ES-I3 (cell line): Measurements from ENCODE around the gene TAF5L.
"Not testable (repeated sequence)": the region's sequence is repeated elsewhere in the genome, so short reads cannot be mapped to it uniquely, and the experiment has no call there.

Experiments
- H3K36me3 ChIP-seq: 2 replicates; pipeline ENCODE4 v1.6.1; 2013; ENCODE audit warnings: mild to moderate bottlenecking, low read length, control low read depth, moderate library complexity; ENCODE audit not compliant: insufficient read depth
- H3K4me1 ChIP-seq: 2 replicates; pipeline ENCODE4 v1.6.1; 2013; ENCODE audit warnings: mild to moderate bottlenecking, control low read depth, low read length; ENCODE audit not compliant: insufficient read depth
- H3K9ac ChIP-seq: 2 replicates; pipeline ENCODE4 v1.6.1; 2013; ENCODE audit warnings: low read depth, mild to moderate bottlenecking, low read length, moderate library complexity
- H3K9me3 ChIP-seq: 2 replicates; pipeline ENCODE4 v1.6.1; 2013; ENCODE audit warnings: mild to moderate bottlenecking, low read length, moderate library complexity; ENCODE audit not compliant: control insufficient read depth, insufficient read depth

The TAF5L gene

DNA sequence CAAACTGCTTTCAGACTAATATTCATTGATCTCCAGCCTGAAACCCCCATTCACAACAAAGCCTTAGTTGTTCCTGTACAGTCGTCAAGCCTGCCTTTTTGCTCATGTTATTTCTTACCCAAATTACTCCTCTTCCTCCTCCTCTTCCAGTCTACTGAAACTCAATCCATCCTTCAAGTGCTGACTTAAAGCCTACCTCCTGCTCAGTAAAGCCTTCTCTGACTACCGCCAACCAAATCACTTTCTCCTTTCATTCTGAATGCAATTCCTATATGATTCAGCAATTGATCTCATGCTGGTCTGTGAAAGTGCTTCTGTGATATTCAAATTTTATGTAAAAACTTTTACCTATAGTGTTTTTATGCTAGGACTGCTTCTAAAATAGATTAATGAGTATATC, 18.6 kb downstream of the TAF5L start:
- H3K9me3 ChIP-seq: no peaks in the 10 kb centered on the region
- peaks cover 4% of the 10 kb centered on the region for H3K36me3 ChIP-seq
- no peak overlapping the region for H3K9ac ChIP-seq
- H3K4me1 ChIP-seq: no peaks in the 10 kb centered on the region

DNA sequence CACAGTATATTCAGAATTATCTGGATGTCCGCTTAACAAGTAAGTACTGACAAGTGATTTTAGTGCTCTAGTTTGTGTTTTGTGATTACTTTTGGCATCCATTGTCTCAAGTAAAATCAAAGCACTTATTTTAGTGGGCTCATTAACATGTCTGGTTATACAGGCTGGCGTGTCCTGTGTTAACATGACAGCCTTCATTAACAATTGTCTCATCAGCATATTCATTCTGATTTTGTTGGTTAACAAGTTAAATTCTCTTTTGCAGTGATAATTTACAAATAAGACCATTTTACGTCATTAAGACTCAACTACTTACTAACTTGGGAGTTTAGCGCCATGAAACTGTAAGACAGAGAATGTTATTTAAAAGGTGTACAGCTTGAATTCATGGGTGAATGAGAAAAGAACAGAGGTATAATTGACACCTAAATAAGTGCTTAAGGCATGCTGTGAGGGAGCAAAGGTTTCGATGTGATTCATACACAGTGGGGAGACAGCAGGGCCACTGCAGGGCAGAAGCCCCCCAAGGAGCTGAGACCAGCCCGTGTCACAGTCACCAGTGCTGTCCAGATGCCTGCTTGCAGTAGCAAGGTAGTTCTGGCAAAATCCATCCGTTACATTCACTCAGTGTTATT, 22.4 kb downstream of the TAF5L start:
- peaks cover 7% of the 10 kb centered on the region; the same call in 1 of the 2 replicates for H3K4me1 ChIP-seq
- no peaks in the 10 kb centered on the region for H3K9me3 ChIP-seq
- peaks cover 3% of the 10 kb centered on the region for H3K36me3 ChIP-seq
- H3K9ac ChIP-seq: no peak overlapping the region

DNA sequence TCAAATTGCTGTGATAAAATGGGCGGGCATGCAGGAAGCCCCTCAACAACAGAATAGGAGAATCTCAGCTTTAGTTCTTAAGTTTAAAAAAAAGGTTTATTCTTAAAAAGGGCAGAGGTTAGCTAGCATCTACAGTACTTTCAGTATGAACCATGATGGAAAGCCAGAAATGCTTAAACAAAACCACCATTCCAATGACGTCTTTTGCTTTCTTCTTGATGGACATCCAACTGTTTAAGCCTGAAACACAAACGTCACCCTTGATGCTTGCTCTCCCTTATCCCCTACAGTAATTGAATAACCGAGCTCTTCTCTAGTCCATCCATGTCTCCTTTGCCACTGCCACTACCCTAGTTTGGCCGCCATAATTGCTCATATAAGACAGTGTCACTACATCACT, 25.7 kb downstream of the TAF5L start:
- no peaks in the 10 kb centered on the region for H3K9me3 ChIP-seq
- H3K9ac ChIP-seq: no peak overlapping the region
- peaks cover 7% of the 10 kb centered on the region; the same call in 1 of the 2 replicates for H3K4me1 ChIP-seq
- peaks cover 3% of the 10 kb centered on the region for H3K36me3 ChIP-seq

DNA sequence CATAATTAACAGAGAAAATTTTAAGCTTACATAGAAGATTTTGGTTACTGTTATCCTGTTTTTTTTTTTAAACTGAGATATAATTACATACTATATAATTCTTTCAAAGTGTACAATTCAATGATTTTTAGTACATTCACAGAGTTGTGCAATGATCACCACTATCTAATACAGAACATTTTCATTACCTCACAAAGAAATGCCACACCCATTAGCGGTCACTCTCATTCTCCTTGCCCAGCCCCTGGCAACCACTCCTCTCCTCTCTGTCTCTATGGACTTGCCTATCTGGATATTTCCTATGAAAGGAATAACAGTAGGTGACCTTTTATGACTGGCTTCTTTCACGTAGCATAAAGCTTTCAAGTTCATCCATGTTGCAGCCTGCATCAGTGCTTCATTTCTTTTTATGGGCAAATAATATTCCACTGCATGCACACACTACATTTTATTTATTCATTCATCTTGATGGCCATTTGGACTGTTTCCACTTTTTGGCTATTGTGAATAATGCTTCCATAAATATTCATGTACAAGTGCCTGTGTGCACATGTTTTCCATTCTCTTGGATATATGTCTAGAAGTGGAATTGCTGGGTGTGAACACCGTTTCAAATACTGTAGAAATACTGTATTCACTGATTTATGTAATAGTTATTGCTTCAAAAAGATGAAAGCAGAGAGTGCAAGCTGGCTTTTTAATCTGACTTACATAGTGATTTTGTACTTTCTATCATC, 26.5 kb downstream of the TAF5L start:
- Histone ChIP-seq H3K9me3 (no peaks in the 10 kb centered on the region), H3K9ac (no peak overlapping the region), H3K4me1 (peaks cover 7% of the 10 kb centered on the region; the same call in 1 of the 2 replicates), H3K36me3 (peaks cover 6% of the 10 kb centered on the region; the same call in 1 of the 2 replicates)

DNA sequence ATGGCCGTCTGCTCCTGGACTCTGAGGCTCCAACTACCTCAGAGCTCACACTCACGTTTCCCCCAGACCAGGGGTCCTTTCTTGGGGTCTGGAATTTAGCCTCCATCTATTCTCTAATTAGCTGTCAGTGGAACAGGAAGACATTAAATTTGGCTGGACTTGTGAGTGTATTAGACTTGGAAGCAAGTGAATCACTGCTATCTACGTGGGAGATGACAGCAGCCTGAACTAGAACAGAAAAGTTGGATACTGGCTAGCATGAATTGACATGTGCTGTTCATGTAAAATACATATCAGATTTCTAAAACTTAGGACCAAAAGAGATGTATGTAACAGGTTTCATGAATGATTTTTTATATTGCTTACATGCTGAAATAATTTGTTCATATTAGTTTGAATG, 28.0 kb downstream of the TAF5L start:
- no peak overlapping the region for H3K9ac ChIP-seq
- peaks cover 8% of the 10 kb centered on the region; the same call in 1 of the 2 replicates for H3K36me3 ChIP-seq
- no peaks in the 10 kb centered on the region for H3K9me3 ChIP-seq
- peaks cover 7% of the 10 kb centered on the region; the same call in 1 of the 2 replicates for H3K4me1 ChIP-seq

DNA sequence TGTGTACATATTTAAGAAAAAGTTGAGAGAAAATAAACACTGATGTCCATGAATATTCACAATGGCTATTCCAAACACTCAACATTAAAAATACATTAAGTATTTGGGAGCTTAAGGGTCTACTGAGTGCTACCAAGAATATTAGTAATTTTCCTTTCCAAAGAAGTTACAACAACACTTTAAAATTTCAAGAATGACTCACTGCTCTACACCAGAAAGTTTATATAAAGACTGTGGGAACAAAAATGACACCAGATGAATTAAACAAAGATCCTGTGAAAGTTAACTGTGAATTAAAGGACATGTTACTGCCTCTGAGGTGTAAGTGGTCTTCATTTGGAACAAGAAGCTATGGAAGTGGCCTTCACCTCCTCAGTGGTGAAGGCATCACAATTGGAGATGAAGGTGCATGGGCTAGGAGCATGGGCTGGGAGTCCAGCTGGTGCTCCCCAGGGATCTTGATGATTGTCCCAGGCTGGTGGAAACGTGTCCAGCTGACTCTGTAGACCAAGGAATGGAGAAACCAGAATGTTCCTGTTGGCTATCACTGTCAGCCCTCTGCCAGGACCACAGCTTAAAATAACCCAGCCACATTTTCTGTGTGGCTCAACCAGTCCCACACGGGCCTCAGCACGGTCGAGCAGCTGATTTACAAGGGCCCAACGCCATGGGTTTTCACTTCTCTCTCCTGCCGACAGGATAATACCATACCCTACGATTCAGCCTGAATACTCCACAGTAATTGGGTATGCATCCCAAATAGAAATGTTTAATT, 28.8 kb downstream of the TAF5L start:
- H3K9ac ChIP-seq: no peak overlapping the region
- H3K4me1 ChIP-seq: peaks cover 7% of the 10 kb centered on the region; the same call in 1 of the 2 replicates
- H3K9me3 ChIP-seq: no peaks in the 10 kb centered on the region
- H3K36me3 ChIP-seq: peaks cover 8% of the 10 kb centered on the region; the same call in 1 of the 2 replicates

DNA sequence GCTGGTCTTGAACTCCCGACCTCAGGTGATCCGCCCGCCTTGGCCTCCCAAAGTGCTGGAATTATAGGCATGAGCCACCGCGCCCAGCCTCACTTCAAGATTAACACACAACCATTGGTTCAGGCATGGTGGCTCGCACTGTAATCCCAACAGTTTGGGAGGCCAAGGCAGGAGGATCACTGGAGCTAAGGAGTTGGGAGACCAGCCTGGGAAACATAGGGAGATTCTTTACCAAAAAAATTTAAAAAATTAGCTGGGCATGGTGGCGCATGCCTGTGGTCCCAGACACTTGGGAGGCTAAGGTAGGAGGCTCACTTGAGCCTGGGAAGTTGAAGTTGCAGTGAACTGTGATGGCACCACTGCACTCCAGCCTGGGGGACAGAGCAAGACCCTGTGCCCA, 30.0 kb downstream of the TAF5L start:
- H3K9ac ChIP-seq, H3K36me3 ChIP-seq, H3K4me1 ChIP-seq, H3K9me3 ChIP-seq: not testable (repeated sequence)

DNA sequence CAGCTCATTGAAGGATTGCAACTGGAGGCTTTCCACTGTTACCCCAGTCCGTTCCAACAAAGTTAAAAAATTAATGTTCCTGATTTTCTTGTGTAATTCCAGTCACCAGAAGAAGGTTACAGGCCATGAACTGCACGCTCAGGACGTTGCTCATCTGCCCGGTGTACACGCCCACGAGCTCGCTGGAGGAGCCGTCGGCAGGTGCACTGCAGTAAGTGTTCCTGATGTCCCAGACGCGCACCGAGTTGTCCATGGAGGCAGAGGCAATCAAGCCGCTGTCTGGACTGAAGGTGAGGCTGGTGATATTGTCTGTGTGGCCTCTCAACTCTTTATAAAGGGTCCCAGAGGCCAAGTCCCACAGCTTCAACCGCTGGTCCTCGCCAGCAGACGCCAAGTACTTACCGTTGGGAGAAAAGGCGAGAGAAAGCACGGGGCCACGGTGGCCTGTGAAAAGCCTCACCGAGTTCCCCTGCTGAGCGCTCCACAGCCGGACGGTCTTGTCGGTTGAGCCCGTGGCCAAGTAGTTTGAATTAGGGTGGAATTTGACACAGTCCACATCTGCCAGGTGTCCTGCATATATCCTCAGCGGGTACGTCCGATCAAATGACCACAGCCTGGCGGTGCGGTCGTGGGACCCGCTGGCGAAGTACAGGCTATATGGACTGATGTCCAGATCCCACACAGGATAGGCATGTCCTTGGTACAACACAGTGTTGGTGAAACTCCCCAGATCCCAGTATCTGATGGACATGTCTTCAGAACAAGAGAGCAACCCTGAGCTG, 31.5 kb downstream of the TAF5L start:
- no peak overlapping the region for H3K9ac ChIP-seq
- peaks cover 5% of the 10 kb centered on the region; the same call in 1 of the 2 replicates for H3K36me3 ChIP-seq
- no peaks in the 10 kb centered on the region for H3K9me3 ChIP-seq
- H3K4me1 ChIP-seq: no peaks in the 10 kb centered on the region

DNA sequence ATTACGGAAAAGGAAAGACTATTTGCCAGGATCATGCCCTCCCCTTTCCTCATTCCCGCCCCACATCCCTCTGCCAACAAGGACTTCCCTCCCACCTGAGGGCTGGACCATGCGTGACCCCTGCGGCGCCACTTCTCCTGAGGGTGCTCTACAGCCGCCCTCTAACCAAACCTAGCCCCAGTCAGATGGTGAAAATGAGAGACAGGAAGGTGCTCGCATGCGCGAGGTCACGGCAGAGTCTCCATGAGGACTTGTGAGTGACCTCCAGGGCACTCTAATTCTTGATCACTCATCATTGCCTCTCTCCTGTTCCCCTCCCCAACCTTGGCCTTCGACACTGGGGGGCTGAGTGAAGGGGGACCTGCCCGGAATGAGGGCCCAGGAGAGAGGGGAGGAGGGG, 32.1 kb downstream of the TAF5L start:
- no peak overlapping the region for H3K9ac ChIP-seq
- no peaks in the 10 kb centered on the region for H3K4me1 ChIP-seq
- H3K36me3 ChIP-seq: peaks cover 5% of the 10 kb centered on the region; the same call in 1 of the 2 replicates
- H3K9me3 ChIP-seq: no peaks in the 10 kb centered on the region

DNA sequence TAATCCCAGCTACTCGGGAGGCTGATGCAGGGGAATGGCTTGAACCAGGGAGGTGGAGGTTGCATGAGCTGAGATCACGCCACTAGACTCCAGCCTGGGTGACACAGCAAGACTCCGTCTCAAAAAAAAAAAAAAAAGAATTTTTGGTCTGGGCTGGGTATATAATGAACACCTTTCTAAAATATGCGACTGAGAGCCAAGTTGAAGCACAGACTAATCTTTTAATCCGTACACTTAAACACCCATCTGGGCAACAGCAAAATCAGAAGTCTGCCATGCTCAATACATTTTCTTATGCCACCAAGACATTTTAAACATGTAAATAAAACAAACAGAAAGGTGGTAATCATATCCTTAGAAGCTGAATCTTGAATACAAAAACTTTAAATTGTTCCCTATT, 35.8 kb downstream of the TAF5L start:
- Histone ChIP-seq H3K36me3 (peaks cover 5% of the 10 kb centered on the region; the same call in 1 of the 2 replicates), H3K4me1 (no peaks in the 10 kb centered on the region), H3K9ac (no peak overlapping the region), H3K9me3 (no peaks in the 10 kb centered on the region)

DNA sequence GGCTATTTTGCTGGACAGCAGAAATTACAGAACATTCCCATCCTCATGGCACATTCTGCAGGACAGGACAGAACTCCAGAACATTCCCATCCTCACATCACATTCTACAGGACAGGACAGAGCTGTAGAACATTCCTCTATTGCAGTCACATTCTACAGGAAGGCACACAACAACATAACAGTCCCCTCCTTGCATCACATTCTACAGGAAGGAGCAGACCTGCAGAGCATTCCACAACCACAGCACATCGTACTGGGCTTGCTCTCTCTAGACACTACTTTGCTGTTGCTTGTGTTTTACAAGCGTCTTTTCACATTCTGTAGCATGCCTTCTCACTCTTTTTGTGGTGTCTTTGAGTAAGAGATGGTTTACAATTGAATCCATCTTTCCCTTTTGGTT, 40.6 kb downstream of the TAF5L start:
- Histone ChIP-seq H3K9me3 (no peaks in the 10 kb centered on the region), H3K36me3 (no peaks in the 10 kb centered on the region), H3K4me1 (no peaks in the 10 kb centered on the region), H3K9ac (no peak overlapping the region)

DNA sequence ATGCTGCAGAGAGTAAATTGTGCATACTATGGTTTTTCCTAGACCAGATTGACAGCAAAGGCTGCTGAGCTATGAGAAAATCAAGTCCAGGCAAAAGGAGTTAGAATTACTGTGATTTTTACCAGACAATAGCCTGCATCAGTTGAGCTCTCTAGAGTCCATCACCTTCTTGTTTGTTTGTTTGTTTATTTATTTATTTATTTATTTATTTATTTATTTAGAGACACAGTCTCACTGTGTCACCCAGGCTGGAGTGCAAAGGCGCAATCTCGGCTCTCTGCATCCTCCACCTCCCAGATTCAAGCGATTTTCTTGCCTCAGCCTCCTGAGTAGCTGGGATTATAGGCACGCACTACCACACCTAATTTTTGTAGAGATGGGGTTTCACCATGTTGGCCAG, 43.2 kb downstream of the TAF5L start:
- H3K36me3 ChIP-seq: no peaks in the 10 kb centered on the region
- H3K9ac ChIP-seq: no peak overlapping the region
- no peaks in the 10 kb centered on the region for H3K9me3 ChIP-seq
- peaks cover 12% of the 10 kb centered on the region for H3K4me1 ChIP-seq

DNA sequence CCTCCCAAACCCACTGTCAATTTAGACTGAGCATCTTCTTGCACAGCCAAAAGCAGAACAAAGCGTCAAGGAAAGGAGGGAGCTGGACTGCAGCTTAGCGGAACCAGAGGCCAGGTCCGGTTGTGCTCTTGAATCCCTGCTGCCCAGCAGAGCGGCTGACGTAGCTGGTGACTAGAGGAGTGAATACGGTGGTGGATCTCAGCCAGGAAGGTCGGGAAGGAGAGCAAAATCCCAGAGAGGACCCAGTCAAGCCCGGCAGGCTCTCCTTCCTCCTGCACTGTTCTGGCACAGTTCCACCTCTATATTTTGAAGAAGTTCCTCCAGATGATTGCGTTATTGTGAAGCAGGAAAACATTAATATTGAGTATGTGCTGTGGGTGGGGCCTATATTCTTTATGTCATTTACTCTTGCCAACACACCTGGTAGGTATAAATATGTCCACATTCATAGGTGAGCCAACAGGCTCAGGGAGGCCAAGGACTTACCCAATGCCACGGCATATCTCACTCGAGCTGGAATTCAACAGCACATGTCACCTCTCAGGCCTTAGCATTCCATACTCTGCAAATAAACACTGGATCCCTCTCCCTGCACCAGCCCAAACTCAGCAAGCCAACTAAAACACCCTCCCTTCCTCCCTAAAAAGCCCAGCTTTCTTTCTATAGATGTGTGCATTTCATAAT, 43.8 kb downstream of the TAF5L start:
- H3K4me1 ChIP-seq: peaks cover 12% of the 10 kb centered on the region
- no peaks in the 10 kb centered on the region for H3K9me3 ChIP-seq
- no peak overlapping the region for H3K9ac ChIP-seq
- no peaks in the 10 kb centered on the region for H3K36me3 ChIP-seq
